Panc1 (cell line): ENCODE results near the gene SORBS1. TPM values are rescaled to one million over a fixed set of nuclear protein-coding genes. Genes with fewer than 3 reads are reported as not detected.

Source experiments
- ATAC-seq: fragments of 200-7000 bp; cut with Tn5 transposase; 2 replicates; pipeline ENCODE4 v1.9.1; 2020; ENCODE audit warnings: mild to moderate bottlenecking, moderate library complexity
- BruUV-seq: library from RNA; stranded (reverse); fragments of 400-500 nt; replicated peaks from 2 replicates; lab custom pipeline; 2021; lab: Mats Ljungman, UMichigan
- CTCF ChIA-PET: fragments of 300-600 bp; sonication (Branson Sonifier 250); formaldehyde crosslinking; loops from one replicate; lab custom pipeline; 2022; ENCODE audit warnings: antibody characterized with exemption; lab: Charles Lee
- POLR2A ChIA-PET: fragments of 300-600 bp; sonication (Branson Sonifier 250); formaldehyde crosslinking; loops from one replicate; lab custom pipeline; 2022; ENCODE audit warnings: antibody characterized with exemption; lab: Charles Lee
- DNase-seq: peaks from one replicate; pipeline ENCODE4 v3.0.0-alpha.2; 2010; ENCODE audit warnings: low read depth, low spot score
- H3K27ac ChIP-seq: 2 replicates; pipeline ENCODE4 v1.5.1; 2011; ENCODE audit warnings: mild to moderate bottlenecking, low read length, inconsistent platforms
- H3K27me3 ChIP-seq: fragments of 200-500 bp; sonication (Bioruptor generic); 2 replicates; pipeline ENCODE4 v1.6.0; 2014; ENCODE audit warnings: low read length, inconsistent platforms; ENCODE audit not compliant: control insufficient read depth, insufficient read depth
- H3K36me3 ChIP-seq: fragments of 200-500 bp; sonication (Bioruptor generic); 2 replicates; pipeline ENCODE4 v1.5.1; 2014; ENCODE audit warnings: inconsistent platforms, mild to moderate bottlenecking, low read length, moderate library complexity; ENCODE audit not compliant: control insufficient read depth, insufficient read depth
- H3K4me1 ChIP-seq: 2 replicates; pipeline ENCODE4 v1.5.1; 2011; ENCODE audit warnings: inconsistent platforms, mild to moderate bottlenecking, low read length, moderate library complexity; ENCODE audit not compliant: control insufficient read depth, insufficient read depth
- H3K4me3 ChIP-seq, 2 experiments: 2 replicates each; pipeline ENCODE4 v1.5.1; 2011 to 2012; ENCODE audit warnings: low read depth in 2 of 2, low read length in 2 of 2, mild to moderate bottlenecking in 2 of 2, inconsistent platforms in 1 of 2, moderate library complexity in 1 of 2
- H3K9me3 ChIP-seq: fragments of 200-500 bp; sonication (Bioruptor generic); 2 replicates; pipeline ENCODE4 v1.5.1; 2014; ENCODE audit warnings: low read depth, mild to moderate bottlenecking, inconsistent platforms, low read length, moderate library complexity; ENCODE audit not compliant: control insufficient read depth, insufficient read depth
- CTCF ChIP-seq: fragments of 450-650 bp; IDR thresholded peaks from 2 replicates; pipeline ENCODE4 v1.5.1; 2017; ENCODE audit warnings: mild to moderate bottlenecking
- POLR2AphosphoS5 ChIP-seq: IDR thresholded peaks from 2 replicates; pipeline ENCODE4 v1.6.1; 2012; ENCODE audit warnings: mild to moderate bottlenecking, low read depth, low read length, moderate library complexity
- REST ChIP-seq, 2 experiments: IDR thresholded peaks; 2 replicates each; pipeline ENCODE4 v1.6.1; 2011 to 2012; ENCODE audit warnings: low read depth in 2 of 2, control low read depth in 1 of 2, low read length in 1 of 2, mild to moderate bottlenecking in 1 of 2, moderate library complexity in 1 of 2; ENCODE audit not compliant: insufficient read depth in 1 of 2
- SIN3A ChIP-seq: IDR thresholded peaks from 2 replicates; pipeline ENCODE4 v1.6.1; 2012; ENCODE audit warnings: low read depth, mild to moderate bottlenecking, low read length, moderate library complexity, borderline replicate concordance; ENCODE audit not compliant: insufficient read depth
- TCF7L2 ChIP-seq: IDR thresholded peaks from 2 replicates; pipeline ENCODE4 v1.6.1; 2011; ENCODE audit warnings: mild to moderate bottlenecking, low read depth, low read length, inconsistent platforms
- in situ Hi-C: cut with HindIII; loops from 2 replicates; pipeline ENCODE4 v1.10.0; 2016; ENCODE audit warnings: low sequenced_read_pairs, low pct_unique_long_range_greater_than_20kb
- intact Hi-C: fragments of 100-400 bp; cut with micrococcal nuclease; formaldehyde crosslinking; loops from one replicate; pipeline ENCODE4 v1.10.0; 2022; ENCODE audit not compliant: unreplicated experiment
- total RNA-seq: library from RNA; stranded (reverse); gene quantifications from one replicate; pipeline ENCODE4 v1.2.1, GENCODE V29; 2021; ENCODE audit not compliant: unreplicated experiment

Gene SORBS1
- total RNA-seq, 1 experiment from 2014 or later = 29.4 TPM

DNA sequence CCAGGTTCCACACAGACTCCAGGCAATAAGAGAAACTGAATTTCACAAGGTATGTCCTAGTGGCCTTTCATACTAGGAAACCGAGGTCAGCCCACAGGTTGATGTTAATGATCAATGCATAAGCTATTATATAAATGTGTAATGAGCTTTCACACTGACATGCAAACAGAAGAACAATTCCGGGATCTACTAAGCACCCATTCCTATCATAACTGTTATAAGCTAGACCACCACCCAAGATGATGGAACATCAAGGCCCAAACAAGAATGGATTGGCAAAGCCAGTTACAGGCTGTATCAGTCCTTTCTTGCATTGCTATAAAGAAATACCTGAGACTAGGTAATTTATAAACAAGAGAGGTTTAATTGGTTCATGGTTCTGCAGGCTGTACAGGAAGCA is 15.2 kb downstream of the SORBS1 start:
- Histone ChIP-seq H3K27me3 (no peaks in the 10 kb centered on the region), H3K9me3 (no peaks in the 10 kb centered on the region), H3K4me3 (no peak overlapping the region), H3K4me1 (peaks cover 32% of the 10 kb centered on the region), H3K36me3 (no peaks in the 10 kb centered on the region), H3K27ac (no peak overlapping the region)
- CTCF ChIA-PET = no interaction called here
- POLR2A ChIA-PET = no interaction called here
- ATAC-seq (no peak), DNase-seq (no peak)
- no TSS peak for BruUV-seq
- in situ Hi-C loops (no loop called here), intact Hi-C loops (no loop called here)
- TF ChIP-seq POLR2AphosphoS5 (no peak), CTCF (no peak), REST (IDR thresholded peaks at IDR 0.05; ENCODE audit: insufficient read depth in 1 of 2, low read depth in 2 of 2, low read length in 1 of 2) (no peak), TCF7L2 (no peak), SIN3A (no peak)

DNA sequence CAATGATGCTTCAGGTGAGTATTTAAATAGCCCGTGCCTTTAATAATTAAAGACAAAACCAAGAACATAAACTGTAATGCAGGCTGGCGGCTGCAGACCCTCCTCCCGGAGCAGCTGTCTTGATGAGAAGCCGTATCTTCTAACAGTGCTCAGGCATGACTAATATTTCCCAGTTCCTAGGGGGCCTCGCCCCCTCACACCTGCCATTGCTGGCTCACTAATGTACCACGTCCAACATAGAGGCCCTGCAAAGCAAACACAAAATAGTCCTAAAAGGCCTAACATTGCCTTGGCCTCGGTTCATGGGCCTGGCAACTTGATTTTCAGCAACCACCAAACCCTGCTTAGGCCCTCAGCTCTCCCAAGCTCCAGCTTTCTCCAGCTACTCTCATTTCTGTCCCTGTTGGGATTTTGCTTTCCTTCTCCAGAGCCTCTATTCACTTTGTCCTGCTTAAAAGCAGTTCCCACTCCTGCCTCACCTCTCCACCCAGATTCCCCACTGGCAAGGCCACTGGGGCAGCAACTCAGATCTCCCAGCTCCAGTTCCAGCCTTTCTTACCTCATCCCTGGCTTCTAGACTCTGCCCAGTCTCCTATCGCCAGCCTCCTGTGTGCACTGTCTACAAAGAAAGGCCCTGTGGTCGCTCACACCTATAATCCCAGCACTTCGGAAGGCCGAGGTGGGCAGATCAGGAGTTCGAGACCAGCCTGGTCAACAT is 16.2 kb downstream of the SORBS1 start:
- POLR2A ChIA-PET = no interaction called here
- DNase-seq = no peak
- H3K27me3 ChIP-seq = no peaks in the 10 kb centered on the region
- peak overlapping the region; percentile 17; the same call in 1 of the 2 replicates for H3K27ac ChIP-seq
- in situ Hi-C loops (no loop called here), intact Hi-C loops (no loop called here)
- no peak overlapping the region for H3K4me3 ChIP-seq
- peaks cover 32% of the 10 kb centered on the region for H3K4me1 ChIP-seq
- CTCF ChIA-PET = no interaction called here
- H3K9me3 ChIP-seq = no peaks in the 10 kb centered on the region
- no peak for ATAC-seq
- TF ChIP-seq CTCF = no peak
- no TSS peak for BruUV-seq
- H3K36me3 ChIP-seq = no peaks in the 10 kb centered on the region
